Stomach (tissue), 9 donors: ENCODE data around the gene FOXD2. TPM values are rescaled to one million over a fixed set of nuclear protein-coding genes. Genes with fewer than 3 reads are reported as not detected.

Source experiments
- DNase-seq, 2 donors: peaks; one replicate each; pipeline versions ENCODE4 v3.0.0 to v3.0.0-alpha.2; 2013 to 2019
- H3K27ac ChIP-seq, 5 donors: fragments of 200-600 bp in 4 of 5; sonication (generic) in 4 of 5; one replicate each; pipeline ENCODE4 v1.5.1; 2013 to 2019; ENCODE audit warnings: mild to moderate bottlenecking in 1 of 5, moderate library complexity in 1 of 5
- H3K27me3 ChIP-seq, 3 donors: fragments of 200-600 bp; sonication (generic); one replicate each; pipeline ENCODE4 v1.5.1; 2017 to 2019; ENCODE audit warnings: mixed run types in 1 of 3
- H3K36me3 ChIP-seq, 4 donors: fragments of 200-600 bp; sonication (generic); 1 replicate in 3 of 4; 2 replicates in 1 of 4; pipeline ENCODE4 v1.5.1; 2016 to 2019
- H3K4me1 ChIP-seq, 4 donors: fragments of 200-600 bp; sonication (generic); one replicate each; pipeline ENCODE4 v1.5.1; 2016 to 2019
- H3K4me3 ChIP-seq, 4 donors: fragments of 200-600 bp; sonication (generic) in 3 of 4; one replicate each; pipeline ENCODE4 v1.5.1; 2016 to 2019; ENCODE audit warnings: mild to moderate bottlenecking in 1 of 4
- H3K9me3 ChIP-seq, 4 donors: fragments of 200-600 bp; sonication (generic); one replicate each; pipeline ENCODE4 v1.5.1; 2016 to 2019
- EP300 ChIP-seq: sonication (generic); formaldehyde crosslinking; IDR thresholded peaks from one replicate; pipeline ENCODE4 v1.6.1; 2017; ENCODE audit warnings: antibody characterized with exemption
- POLR2A ChIP-seq, 4 donors: fragments of 450-650 bp; IDR thresholded peaks; one replicate each; pipeline ENCODE4 v1.6.1; 2016; ENCODE audit warnings: antibody characterized with exemption in 4 of 4, control low read depth in 2 of 4, mild to moderate bottlenecking in 1 of 4, moderate library complexity in 1 of 4
- POLR2AphosphoS5 ChIP-seq, 3 donors: sonication (generic); formaldehyde crosslinking; IDR thresholded peaks; one replicate each; pipeline ENCODE4 v1.6.1; 2016; ENCODE audit warnings: antibody characterized with exemption in 3 of 3
- WGBS, 5 donors: extraction: QIAGEN DNeasy Blood & Tissue Kit in 3 of 5; methylation state at CpG; one replicate each; pipeline versions ENCODE4 v1.1.5 to v1.1.7; 2013 to 2018; 5-methylcytosine and 5-hydroxymethylcytosine counted together
- intact Hi-C: fragments of 100-400 bp; cut with DNase I; formaldehyde crosslinking; loops from one replicate; pipeline ENCODE4 v1.15.1; 2023; ENCODE audit warnings: low total_unique reads
- polyA plus RNA-seq, 3 donors: library from polyadenylated mRNA; stranded (reverse); fragments of 200-250 nt; gene quantifications; one replicate each; pipeline ENCODE4 v1.2.3, GENCODE V29; 2013
- total RNA-seq, 5 donors: library from RNA; depleted of rRNA; stranded (reverse); fragments of >200 nt; gene quantifications; one replicate each; pipeline versions ENCODE4 v1.1.0 to v1.2.3, GENCODE V29; 2014 to 2016
- TF ChIP-seq, protein P1 (sequence below), 7 experiments: fragments of 450-650 bp in 4 of 7; fragments of 200-600 bp in 3 of 7; sonication (generic) in 3 of 7; IDR thresholded peaks; one replicate each; pipeline ENCODE4 v1.5.1; 2016 to 2019; ENCODE audit warnings: antibody characterized with exemption in 7 of 7, control low read depth in 2 of 7, mild to moderate bottlenecking in 1 of 7
- donor health status: healthy with polysubstance abuse.
- donor health status: Bipolar disorder and iron deficiency.
- donor health status: healthy.

Gene FOXD2
- total and polyA plus RNA-seq, 8 donors = under 0.01 to 47.5 (median 0.12) TPM; not detected in 4

DNA sequence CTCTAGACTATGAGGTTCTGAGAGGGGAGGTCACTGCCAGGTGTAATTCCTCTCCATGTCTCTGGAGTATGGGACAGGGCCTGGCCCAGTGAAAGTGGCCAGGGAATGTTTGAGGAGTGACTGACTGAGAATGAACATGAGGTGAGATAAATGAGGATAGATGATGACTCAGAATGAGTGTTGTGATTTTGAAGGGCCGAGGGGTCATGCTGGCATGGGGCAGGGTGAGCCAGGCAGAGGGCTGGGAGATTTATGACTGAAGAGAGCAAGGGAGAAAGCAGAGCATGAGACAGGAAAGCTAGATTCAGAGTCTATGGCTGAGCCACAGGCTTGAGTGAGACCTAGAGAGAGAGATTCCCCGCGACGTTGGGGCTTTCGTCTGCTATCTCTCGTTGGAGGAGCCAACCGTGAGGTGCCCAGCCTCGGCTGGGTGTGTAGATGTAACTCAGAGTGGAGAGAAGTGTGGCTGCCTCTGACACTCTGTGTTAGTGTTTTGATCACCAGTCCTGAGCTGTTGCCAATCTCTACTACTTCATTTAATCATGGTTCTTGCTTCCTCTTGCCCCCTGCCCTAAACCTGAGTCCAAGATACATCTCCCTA, 50.1 kb downstream of the FOXD2 start:
- no peak for DNase-seq
- no peaks in the 10 kb centered on the region for H3K9me3 ChIP-seq
- no peak overlapping the region for H3K4me3 ChIP-seq
- no peaks in the 10 kb centered on the region for H3K4me1 ChIP-seq
- H3K36me3 ChIP-seq = no peaks in the 10 kb centered on the region
- WGBS, 5 donors = 88 to 93% (median 90%) methylated on average over 8 of the region's 8 CpGs
- intact Hi-C loops = no loop called here
- TF ChIP-seq POLR2AphosphoS5 (IDR thresholded peaks at IDR 0.05) (no peak), POLR2A (IDR thresholded peaks at IDR 0.05) (no peak), EP300 (no peak)
- TF ChIP-seq, protein P1, sequence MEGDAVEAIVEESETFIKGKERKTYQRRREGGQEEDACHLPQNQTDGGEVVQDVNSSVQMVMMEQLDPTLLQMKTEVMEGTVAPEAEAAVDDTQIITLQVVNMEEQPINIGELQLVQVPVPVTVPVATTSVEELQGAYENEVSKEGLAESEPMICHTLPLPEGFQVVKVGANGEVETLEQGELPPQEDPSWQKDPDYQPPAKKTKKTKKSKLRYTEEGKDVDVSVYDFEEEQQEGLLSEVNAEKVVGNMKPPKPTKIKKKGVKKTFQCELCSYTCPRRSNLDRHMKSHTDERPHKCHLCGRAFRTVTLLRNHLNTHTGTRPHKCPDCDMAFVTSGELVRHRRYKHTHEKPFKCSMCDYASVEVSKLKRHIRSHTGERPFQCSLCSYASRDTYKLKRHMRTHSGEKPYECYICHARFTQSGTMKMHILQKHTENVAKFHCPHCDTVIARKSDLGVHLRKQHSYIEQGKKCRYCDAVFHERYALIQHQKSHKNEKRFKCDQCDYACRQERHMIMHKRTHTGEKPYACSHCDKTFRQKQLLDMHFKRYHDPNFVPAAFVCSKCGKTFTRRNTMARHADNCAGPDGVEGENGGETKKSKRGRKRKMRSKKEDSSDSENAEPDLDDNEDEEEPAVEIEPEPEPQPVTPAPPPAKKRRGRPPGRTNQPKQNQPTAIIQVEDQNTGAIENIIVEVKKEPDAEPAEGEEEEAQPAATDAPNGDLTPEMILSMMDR (IDR thresholded peaks at IDR 0.05) = no peak
- H3K27ac ChIP-seq = no peak overlapping the region
- H3K27me3 ChIP-seq = peaks cover 0 to 12% (median 0%) of the 10 kb centered on the region in 3 donors

Other genes starting within 250 kb of the FOXD2 start
- gene PDZK1IP1, start 248.0 kb upstream of the FOXD2 start, total RNA-seq = 100 to 1,000 TPM in 2 of 5 donors, 1 to 10 TPM in 1, under 1 TPM in 1, not detected in 1; 0.87 to 292 (median 69.0) TPM
- 100 to 1,000 TPM in 2 of 3 donors, 10 to 100 TPM in 1; 43.7 to 169 (median 163) TPM for gene PDZK1IP1, start 248.0 kb upstream of the FOXD2 start, polyA plus RNA-seq
- gene TAL1, start 205.8 kb upstream of the FOXD2 start, total RNA-seq = 1 to 10 TPM in 3 of 5 donors, under 1 TPM in 1, not detected in 1; under 0.01 to 4.5 (median 3.5) TPM
- 1 to 10 TPM in 2 of 3 donors, under 1 TPM in 1; 0.98 to 1.5 (median 1.2) TPM for gene TAL1, start 205.8 kb upstream of the FOXD2 start, polyA plus RNA-seq
- 10 to 100 TPM in 2 of 5 donors, 1 to 10 TPM in 2, under 1 TPM in 1; 0.87 to 44.9 (median 7.2) TPM for gene STIL, start 123.9 kb upstream of the FOXD2 start, total RNA-seq
- gene STIL, start 123.9 kb upstream of the FOXD2 start, polyA plus RNA-seq = 1 to 10 TPM in 1 of 3 donors, under 1 TPM in 2; 0.61 to 1.4 (median 1.00) TPM
- 100 to 1,000 TPM in 1 of 5 donors, 10 to 100 TPM in 4; 25.7 to 174 (median 99.0) TPM for gene CMPK1, start 104.3 kb upstream of the FOXD2 start, total RNA-seq
- gene CMPK1, start 104.3 kb upstream of the FOXD2 start, polyA plus RNA-seq = 100 to 1,000 TPM in 1 of 3 donors, 10 to 100 TPM in 2; 71.6 to 141 (median 97.1) TPM
- gene FOXE3, start 21.8 kb upstream of the FOXD2 start, total RNA-seq = not detected
- not detected for gene FOXE3, start 21.8 kb upstream of the FOXD2 start, polyA plus RNA-seq